ENCODE measurements around the gene CORO2B. TPM values are rescaled to one million over a fixed set of nuclear protein-coding genes. Genes with fewer than 3 reads are reported as not detected.

Gene CORO2B
- total and polyA plus RNA-seq, 4 donors = 2.4 to 12.5 (median 4.3) TPM

- ATAC-seq (ENCODE audit: insufficient read depth, low FRiP score) (no peak), DNase-seq (no peak)
- no peak for TF ChIP-seq CTCF (IDR thresholded peaks at IDR 0.05; ENCODE audit: control extremely low read depth, extremely low read depth)
- H3K27me3 ChIP-seq (ENCODE audit: control insufficient read depth in 3 of 3, insufficient read depth in 3 of 3, low read length in 2 of 3) = no peaks in the 10 kb centered on the region
- no peak overlapping the region for H3K27ac ChIP-seq (ENCODE audit: low read depth in 1 of 2, low read length in 1 of 2)
- H3K9ac ChIP-seq (ENCODE audit: insufficient read depth in 1 of 2, low read length in 2 of 2) = no peak overlapping the region
- no peak overlapping the region for H3K4me3 ChIP-seq
- H3K4me1 ChIP-seq (ENCODE audit: control insufficient read depth in 5 of 5, insufficient read depth in 5 of 5, low read length in 5 of 5) = peaks cover 7 to 38% (median 18%) of the 10 kb centered on the region in 5 donors
- H3K36me3 ChIP-seq (ENCODE audit: control insufficient read depth in 4 of 4, insufficient read depth in 4 of 4, low read length in 4 of 4) = no peaks in the 10 kb centered on the region
- 86 to 89% methylated on average over 9 of the region's 9 CpGs for WGBS, 2 donors
- no peaks in the 10 kb centered on the region for H3K9me3 ChIP-seq (ENCODE audit: control insufficient read depth in 4 of 4, insufficient read depth in 3 of 4, low read length in 3 of 4)
Observed at GRCh38 chr15:68630211-68630555, 51.4 kb downstream of the CORO2B start.

GRCh38 chr15:68630836-68631235 lies 52.0 kb downstream of the CORO2B start:
- H3K9ac ChIP-seq (ENCODE audit: insufficient read depth in 1 of 2, low read length in 2 of 2) = no peak overlapping the region
- DNase-seq (no peak), ATAC-seq (ENCODE audit: insufficient read depth, low FRiP score) (no peak)
- H3K4me3 ChIP-seq = no peak overlapping the region
- H3K9me3 ChIP-seq (ENCODE audit: control insufficient read depth in 4 of 4, insufficient read depth in 3 of 4, low read length in 3 of 4) = no peaks in the 10 kb centered on the region
- H3K4me1 ChIP-seq (ENCODE audit: control insufficient read depth in 5 of 5, insufficient read depth in 5 of 5, low read length in 5 of 5) = peaks cover 8 to 45% (median 23%) of the 10 kb centered on the region in 5 donors
- no peaks in the 10 kb centered on the region for H3K27me3 ChIP-seq (ENCODE audit: control insufficient read depth in 3 of 3, insufficient read depth in 3 of 3, low read length in 2 of 3)
- 88 to 95% methylated on average over 8 of the region's 8 CpGs for WGBS, 2 donors
- no peaks in the 10 kb centered on the region for H3K36me3 ChIP-seq (ENCODE audit: control insufficient read depth in 4 of 4, insufficient read depth in 4 of 4, low read length in 4 of 4)
- TF ChIP-seq CTCF (IDR thresholded peaks at IDR 0.05; ENCODE audit: control extremely low read depth, extremely low read depth) = no peak
- H3K27ac ChIP-seq (ENCODE audit: low read depth in 1 of 2, low read length in 1 of 2) = no peak overlapping the region

DNA sequence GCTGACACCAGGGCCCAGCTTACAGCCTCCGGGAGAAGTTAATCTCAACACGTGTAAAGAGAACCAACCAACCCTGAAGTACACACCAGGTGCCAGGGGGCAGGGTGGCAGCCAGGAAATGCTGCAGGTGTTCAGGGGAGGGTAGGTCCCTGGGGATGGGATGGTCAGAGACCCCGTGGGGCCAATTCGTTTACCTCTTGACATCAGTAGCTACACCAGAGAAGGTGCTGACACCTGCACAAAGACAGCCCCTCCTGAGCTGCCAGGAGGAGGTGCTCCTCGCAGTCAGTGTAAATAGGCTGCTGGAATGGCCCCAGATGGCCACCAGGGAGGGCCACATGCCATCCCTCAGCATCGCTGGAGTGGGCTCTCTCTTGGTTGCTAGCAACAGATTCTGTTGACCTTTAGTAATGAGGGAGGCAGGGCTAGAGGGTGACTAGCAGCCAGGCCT lies 52.8 kb downstream of the CORO2B start:
- DNase-seq = peak in 1 of 3 donors; percentile 45
- H3K27me3 ChIP-seq (ENCODE audit: control insufficient read depth in 3 of 3, insufficient read depth in 3 of 3, low read length in 2 of 3) = no peaks in the 10 kb centered on the region
- 63 to 71% methylated on average over 6 of the region's 6 CpGs for WGBS, 2 donors
- no peak overlapping the region for H3K4me3 ChIP-seq
- no peaks in the 10 kb centered on the region for H3K9me3 ChIP-seq (ENCODE audit: control insufficient read depth in 4 of 4, insufficient read depth in 3 of 4, low read length in 3 of 4)
- no peak overlapping the region for H3K27ac ChIP-seq (ENCODE audit: low read depth in 1 of 2, low read length in 1 of 2)
- no peak overlapping the region for H3K9ac ChIP-seq (ENCODE audit: insufficient read depth in 1 of 2, low read length in 2 of 2)
- H3K36me3 ChIP-seq (ENCODE audit: control insufficient read depth in 4 of 4, insufficient read depth in 4 of 4, low read length in 4 of 4) = no peaks in the 10 kb centered on the region
- no peak for ATAC-seq (ENCODE audit: insufficient read depth, low FRiP score)
- TF ChIP-seq CTCF (IDR thresholded peaks at IDR 0.05; ENCODE audit: control extremely low read depth, extremely low read depth) = no peak
- H3K4me1 ChIP-seq (ENCODE audit: control insufficient read depth in 5 of 5, insufficient read depth in 5 of 5, low read length in 5 of 5) = peaks cover 8 to 52% (median 30%) of the 10 kb centered on the region in 5 donors

DNA sequence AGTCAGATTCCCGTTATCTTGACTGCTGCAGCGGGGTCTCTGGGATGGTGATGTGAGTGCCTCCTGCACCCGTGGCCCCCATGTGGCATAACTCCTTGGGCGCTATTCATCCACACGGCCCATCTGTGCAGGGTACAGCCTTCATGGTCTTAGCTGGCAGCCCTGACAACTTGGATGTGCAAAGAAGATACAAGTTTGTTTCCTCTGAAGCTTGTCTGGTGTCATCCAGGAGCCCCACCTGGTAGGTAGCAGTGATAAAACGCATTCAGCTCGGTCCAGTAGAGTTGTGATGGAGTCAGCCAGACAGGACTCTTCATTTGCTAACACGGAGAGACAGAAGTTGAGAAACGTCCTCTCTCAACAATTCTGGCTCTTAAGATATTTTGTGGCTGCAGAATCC lies 53.3 kb downstream of the CORO2B start:
- 86 to 90% methylated on average over 9 of the region's 9 CpGs for WGBS, 2 donors
- H3K9ac ChIP-seq (ENCODE audit: insufficient read depth in 1 of 2, low read length in 2 of 2) = no peak overlapping the region
- no peak for ATAC-seq (ENCODE audit: insufficient read depth, low FRiP score)
- no peak for DNase-seq
- H3K27ac ChIP-seq (ENCODE audit: low read depth in 1 of 2, low read length in 1 of 2) = no peak overlapping the region
- TF ChIP-seq CTCF (IDR thresholded peaks at IDR 0.05; ENCODE audit: control extremely low read depth, extremely low read depth) = no peak
- H3K4me1 ChIP-seq (ENCODE audit: control insufficient read depth in 5 of 5, insufficient read depth in 5 of 5, low read length in 5 of 5) = peaks cover 8 to 57% (median 32%) of the 10 kb centered on the region in 5 donors
- H3K4me3 ChIP-seq = no peak overlapping the region
- no peaks in the 10 kb centered on the region for H3K9me3 ChIP-seq (ENCODE audit: control insufficient read depth in 4 of 4, insufficient read depth in 3 of 4, low read length in 3 of 4)
- H3K36me3 ChIP-seq (ENCODE audit: control insufficient read depth in 4 of 4, insufficient read depth in 4 of 4, low read length in 4 of 4) = no peaks in the 10 kb centered on the region
- H3K27me3 ChIP-seq (ENCODE audit: control insufficient read depth in 3 of 3, insufficient read depth in 3 of 3, low read length in 2 of 3) = no peaks in the 10 kb centered on the region
